Measurements from ENCODE around the gene NR5A2. TPM values are rescaled to one million over a fixed set of nuclear protein-coding genes. Genes with fewer than 3 reads are reported as not detected.

Gene NR5A2
- total RNA-seq, 1 experiment from 2014 or later = 4.7 TPM

DNA sequence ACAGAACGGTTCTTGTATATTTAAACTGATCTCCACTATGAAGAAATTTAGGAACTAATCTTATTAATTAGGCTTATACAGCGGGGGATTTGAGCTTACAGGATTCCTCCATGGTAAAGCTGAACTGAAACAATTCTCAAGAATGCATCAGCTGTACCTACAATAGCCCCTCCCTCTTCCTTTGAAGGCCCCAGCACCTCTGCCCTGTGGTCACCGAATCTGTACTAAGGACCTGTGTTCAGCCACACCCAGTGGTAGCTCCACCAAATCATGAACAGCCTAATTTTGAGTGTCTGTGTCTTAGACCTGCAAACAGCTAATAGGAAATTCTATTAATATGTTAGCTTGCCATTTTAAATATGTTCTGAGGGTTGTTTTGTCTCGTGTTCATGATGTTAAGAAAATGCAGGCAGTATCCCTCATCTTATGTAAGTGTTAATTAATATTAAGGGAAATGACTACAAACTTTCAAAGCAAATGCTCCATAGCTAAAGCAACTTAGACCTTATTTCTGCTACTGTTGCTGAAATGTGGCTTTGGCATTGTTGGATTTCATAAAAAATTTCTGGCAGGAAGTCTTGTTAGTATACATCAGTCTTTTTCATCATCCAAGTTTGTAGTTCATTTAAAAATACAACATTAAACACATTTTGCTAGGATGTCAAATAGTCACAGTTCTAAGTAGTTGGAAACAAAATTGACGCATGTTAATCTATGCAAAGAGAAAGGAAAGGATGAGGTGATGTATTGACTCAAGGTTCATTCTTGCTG is 147.2 kb downstream of the NR5A2 start:
- H3K27me3 ChIP-seq (ENCODE audit: insufficient read depth, low read length) = no peaks in the 10 kb centered on the region
- no peaks in the 10 kb centered on the region for H3K79me1 ChIP-seq (ENCODE audit: insufficient read depth, low read depth, low read length, poor library complexity, severe bottlenecking)
- H3K27ac ChIP-seq (ENCODE audit: insufficient read length, low read depth, low read length) = no peak overlapping the region
- no peak overlapping the region for H2BK20ac ChIP-seq (ENCODE audit: low read depth, low read length, poor library complexity, severe bottlenecking)
- H3K23me2 ChIP-seq (ENCODE audit: insufficient read length, low read depth, low read length, poor library complexity, severe bottlenecking) = no peaks in the 10 kb centered on the region
- no peak for DNase-seq
- TF ChIP-seq, protein P1, sequence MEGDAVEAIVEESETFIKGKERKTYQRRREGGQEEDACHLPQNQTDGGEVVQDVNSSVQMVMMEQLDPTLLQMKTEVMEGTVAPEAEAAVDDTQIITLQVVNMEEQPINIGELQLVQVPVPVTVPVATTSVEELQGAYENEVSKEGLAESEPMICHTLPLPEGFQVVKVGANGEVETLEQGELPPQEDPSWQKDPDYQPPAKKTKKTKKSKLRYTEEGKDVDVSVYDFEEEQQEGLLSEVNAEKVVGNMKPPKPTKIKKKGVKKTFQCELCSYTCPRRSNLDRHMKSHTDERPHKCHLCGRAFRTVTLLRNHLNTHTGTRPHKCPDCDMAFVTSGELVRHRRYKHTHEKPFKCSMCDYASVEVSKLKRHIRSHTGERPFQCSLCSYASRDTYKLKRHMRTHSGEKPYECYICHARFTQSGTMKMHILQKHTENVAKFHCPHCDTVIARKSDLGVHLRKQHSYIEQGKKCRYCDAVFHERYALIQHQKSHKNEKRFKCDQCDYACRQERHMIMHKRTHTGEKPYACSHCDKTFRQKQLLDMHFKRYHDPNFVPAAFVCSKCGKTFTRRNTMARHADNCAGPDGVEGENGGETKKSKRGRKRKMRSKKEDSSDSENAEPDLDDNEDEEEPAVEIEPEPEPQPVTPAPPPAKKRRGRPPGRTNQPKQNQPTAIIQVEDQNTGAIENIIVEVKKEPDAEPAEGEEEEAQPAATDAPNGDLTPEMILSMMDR (conservative IDR thresholded peaks at IDR 0.05) = no peak
- no peaks in the 10 kb centered on the region for H3K27me3 Mint-ChIP-seq (ENCODE audit: low read depth)
- H3K27ac Mint-ChIP-seq = no peak overlapping the region
- no peak overlapping the region for H2BK12ac ChIP-seq (ENCODE audit: insufficient read length, low read depth, low read length)
- no CpG with 5 or more reads among the region's 5 CpGs for WGBS (ENCODE audit: extremely low coverage, insufficient read length, low lambda C conversion rate)
- no peaks in the 10 kb centered on the region for H3K9me3 Mint-ChIP-seq
- no peak overlapping the region for H3K23ac ChIP-seq (ENCODE audit: insufficient read length, low read depth, low read length)
- no peak overlapping the region for H2BK15ac ChIP-seq (ENCODE audit: low read depth, low read length)
- H3T11ph ChIP-seq (ENCODE audit: low read length) = no peak overlapping the region
- H4K20me1 ChIP-seq (ENCODE audit: control insufficient read depth, insufficient read depth, insufficient read length) = no peaks in the 10 kb centered on the region
- no peak overlapping the region for H3K18ac ChIP-seq (ENCODE audit: insufficient read length, low read depth, low read length)
- no peak overlapping the region for H2AK5ac ChIP-seq (ENCODE audit: insufficient read length, low read length)
- H4K8ac ChIP-seq (replicated peaks; ENCODE audit: insufficient read length, low read depth, low read length) = no peak overlapping the region
- no peak overlapping the region for H3K56ac ChIP-seq (ENCODE audit: insufficient read length, low read depth, low read length)
- no peak overlapping the region for H4K91ac ChIP-seq (ENCODE audit: insufficient read length, low read depth, low read length)
- H2BK5ac ChIP-seq (ENCODE audit: insufficient read length, low read length) = no peak overlapping the region
- peaks cover 12% of the 10 kb centered on the region in 2 experiments for H3K4me1 Mint-ChIP-seq
- no peak overlapping the region for H3K9ac ChIP-seq (ENCODE audit: extremely low read depth, insufficient read length, low read length)
- H3K4ac ChIP-seq (ENCODE audit: low read depth, low read length) = no peak overlapping the region
- no peak overlapping the region for H2BK120ac ChIP-seq (ENCODE audit: low read depth, low read length, poor library complexity, severe bottlenecking)
- no peaks in the 10 kb centered on the region for H3K36me3 Mint-ChIP-seq (ENCODE audit: insufficient read depth in 1 of 3, low read depth in 3 of 3)
- H3K9me3 ChIP-seq (ENCODE audit: control insufficient read depth, low read depth, low read length) = no peaks in the 10 kb centered on the region
- H3K4me3 Mint-ChIP-seq = no peak overlapping the region
- no peak overlapping the region for H3K4me2 ChIP-seq (ENCODE audit: insufficient read depth, insufficient read length, low read length)
- H4K5ac ChIP-seq (ENCODE audit: insufficient read length, low read depth, low read length) = no peak overlapping the region
- H2AFZ ChIP-seq (ENCODE audit: low read length) = no peak overlapping the region
- no peak overlapping the region for H3K14ac ChIP-seq (ENCODE audit: insufficient read depth, low read length)
- H3K4me1 ChIP-seq (ENCODE audit: insufficient read depth, low read length) = no peaks in the 10 kb centered on the region
- H3K79me2 ChIP-seq (ENCODE audit: insufficient read depth, low read length) = no peaks in the 10 kb centered on the region

Measured in H9 (cell line).